ENCODE data around the gene RRP7A.
A peak's percentile ranks its signal among the peaks of the same experiment; 100 is the strongest.
"Not testable (repeated sequence)": the region's sequence is repeated elsewhere in the genome, so short reads cannot be mapped to it uniquely, and the experiment has no call there.

The RRP7A gene

GRCh38 chr22:42536166-42536565 is 16.6 kb upstream of the RRP7A start:
- DNase-seq (ENCODE audit: low read depth): no peak

GRCh38 chr22:42535082-42535731 is 15.6 kb upstream of the RRP7A start:
- DNase-seq (ENCODE audit: low read depth): not testable (repeated sequence)

DNA sequence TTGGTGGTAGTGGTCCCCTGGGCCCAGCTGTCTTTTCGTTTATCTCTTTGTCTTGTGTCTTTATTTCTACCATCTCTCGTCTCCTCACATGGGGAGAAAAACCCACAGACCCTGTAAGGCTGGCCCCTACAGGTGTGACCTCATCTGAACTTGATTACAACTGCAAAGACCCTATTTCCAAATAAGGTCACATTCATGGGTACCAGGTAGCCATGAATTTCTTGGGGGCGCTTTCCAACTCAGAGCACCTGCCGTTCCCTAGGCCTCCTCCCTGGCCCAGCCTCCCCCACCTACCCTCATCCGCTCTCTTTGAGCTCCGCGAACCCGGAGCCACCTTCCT is 14.0 kb upstream of the RRP7A start:
- no peak for DNase-seq (ENCODE audit: low read depth)

DNA sequence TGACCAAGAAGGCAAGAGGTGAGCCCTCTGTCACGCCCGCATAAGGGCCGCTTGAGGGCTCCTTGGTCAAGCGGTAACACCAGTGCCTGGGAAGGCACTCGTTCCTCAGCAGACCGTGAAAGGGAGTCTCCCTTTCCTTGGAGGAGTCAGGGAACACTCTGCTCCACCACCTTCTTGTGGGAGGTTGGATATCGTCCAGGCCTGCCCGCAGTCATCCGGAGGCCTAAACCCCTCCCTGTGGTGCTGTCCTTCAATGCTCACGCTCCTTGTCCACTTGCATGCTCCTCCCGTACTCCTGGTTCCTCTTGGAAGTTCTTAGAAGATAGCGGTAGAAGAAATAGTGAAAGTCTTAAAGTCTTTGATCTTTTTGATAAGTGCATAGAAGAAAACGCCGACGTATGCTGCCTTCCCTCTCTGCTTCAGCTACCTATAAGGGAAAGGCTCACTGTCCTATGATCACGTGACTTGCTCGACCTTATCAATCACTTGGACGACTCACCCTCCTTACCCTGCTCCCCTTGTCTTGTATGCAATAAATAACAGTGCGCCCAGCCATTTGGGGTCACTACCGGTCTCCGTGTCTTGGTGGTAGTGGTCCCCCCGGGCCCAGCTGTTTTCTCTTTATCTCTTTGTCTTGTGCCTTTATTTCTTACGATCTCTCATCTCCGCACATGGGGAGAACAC is 11.9 kb upstream of the RRP7A start:
- DNase-seq (ENCODE audit: low read depth): not testable (repeated sequence)

DNA sequence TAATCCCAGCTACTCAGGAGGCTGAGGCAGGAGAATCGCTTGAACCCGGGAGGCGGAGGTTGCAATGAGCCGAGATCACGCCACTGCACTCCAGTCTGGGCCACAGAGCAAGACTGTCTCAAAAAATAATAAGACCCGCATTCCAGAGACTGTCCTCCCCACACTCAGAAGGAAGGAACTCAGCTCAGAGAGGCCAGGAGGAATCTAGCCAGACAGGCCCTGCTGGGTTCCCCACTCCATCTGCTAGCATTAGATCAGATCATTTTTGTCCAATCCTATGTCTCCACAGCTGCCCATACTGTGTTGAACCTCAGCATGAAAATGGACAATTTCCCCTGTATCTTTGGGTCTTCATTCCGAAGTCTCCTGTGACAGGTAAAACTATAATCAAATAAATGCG is 9.8 kb upstream of the RRP7A start:
- not testable (repeated sequence) for DNase-seq (ENCODE audit: low read depth)

GRCh38 chr22:42528591-42529307 is 9.2 kb upstream of the RRP7A start:
- no peak for DNase-seq (ENCODE audit: low read depth)

GRCh38 chr22:42522546-42522945 is 3.0 kb upstream of the RRP7A start:
- DNase-seq (ENCODE audit: low read depth): no peak

- no peak for DNase-seq (ENCODE audit: low read depth)
These were observed 1.6 kb upstream of the RRP7A start for GRCh38 chr22:42521228-42521546.

DNA sequence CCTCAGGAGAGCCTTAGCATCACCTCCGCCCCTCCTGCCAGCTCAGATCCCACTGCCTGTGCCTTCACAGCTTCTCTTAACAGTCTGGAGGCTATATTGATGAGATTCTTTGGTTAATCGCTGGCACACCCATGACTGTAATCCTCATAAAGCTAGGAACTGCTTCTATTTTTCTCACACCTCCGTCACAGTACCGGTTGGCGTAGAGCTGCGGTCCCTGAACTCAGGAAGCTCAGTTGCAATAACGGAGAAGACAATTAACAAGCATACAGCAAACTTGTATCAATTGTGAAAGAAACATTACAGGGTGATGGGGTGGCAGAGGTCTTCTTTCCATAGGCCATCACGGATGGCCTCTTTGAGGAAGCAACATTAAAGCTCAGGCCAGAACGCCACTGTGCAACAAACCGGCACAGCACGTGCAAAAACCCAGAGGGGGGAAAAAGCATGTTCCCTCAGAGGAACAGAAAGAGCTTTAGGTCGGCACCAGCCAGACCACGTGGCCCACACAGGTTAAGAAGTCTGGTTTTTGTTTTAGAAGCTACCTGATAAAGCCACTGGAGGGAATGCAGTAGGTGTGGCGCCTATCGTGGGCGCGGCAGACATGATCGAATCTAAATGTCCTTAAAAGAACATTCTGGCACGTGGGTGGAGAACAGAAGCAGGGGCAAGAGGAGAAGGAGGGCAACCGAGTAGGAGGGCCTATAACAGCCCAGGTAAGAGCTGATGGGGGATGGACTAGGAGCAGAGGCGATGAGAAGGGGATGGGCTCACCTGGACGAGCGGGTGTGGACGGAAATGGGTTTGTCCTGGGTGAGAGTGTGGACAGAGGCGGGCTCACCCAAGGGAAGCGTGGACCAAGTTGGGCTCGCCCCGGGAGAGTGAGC is 715 bp downstream of the RRP7A start:
- DNase-seq (ENCODE audit: low read depth): not testable (repeated sequence)

DNA sequence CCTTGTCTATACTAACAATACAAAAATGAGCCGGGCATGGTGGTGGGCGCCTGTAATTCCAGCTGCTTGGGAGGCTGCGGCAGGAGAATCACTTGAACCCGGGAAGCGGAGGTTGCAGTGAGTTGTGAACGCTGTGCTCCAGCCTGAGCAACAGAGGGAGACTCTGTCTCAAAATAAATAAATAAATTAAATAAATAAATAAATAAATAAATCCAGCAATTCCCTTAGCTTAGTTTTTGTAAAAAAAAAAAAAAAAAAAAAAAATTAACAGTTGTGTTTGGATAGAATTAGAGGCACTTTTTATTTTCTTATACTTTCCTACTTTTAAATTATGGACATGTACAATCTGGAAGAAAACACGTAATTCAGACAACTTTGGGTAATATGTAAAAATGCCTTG is 2.5 kb downstream of the RRP7A start:
- not testable (repeated sequence) for DNase-seq (ENCODE audit: low read depth)

DNA sequence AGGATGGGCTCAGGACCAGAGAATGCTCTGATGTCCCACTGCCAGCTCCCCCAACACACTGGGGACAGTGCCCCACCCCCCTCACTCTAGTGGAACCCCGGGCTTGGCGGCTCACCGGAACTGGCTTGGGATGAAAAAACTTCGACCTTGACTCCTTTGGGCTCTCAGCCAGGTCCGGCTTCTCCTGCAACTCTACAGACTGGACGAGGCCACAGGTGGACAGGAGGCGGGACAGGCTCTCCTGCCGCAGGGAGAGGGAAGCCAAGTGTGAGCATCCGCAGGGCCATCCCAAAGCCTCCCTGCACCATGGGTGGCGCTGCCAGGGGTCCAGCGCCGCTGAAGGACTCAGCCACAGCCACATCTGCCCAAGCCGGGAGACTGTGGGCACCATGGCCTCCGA is 3.7 kb downstream of the RRP7A start:
- DNase-seq (ENCODE audit: low read depth): no peak

- DNase-seq (ENCODE audit: low read depth): not testable (repeated sequence)
These were observed 4.3 kb downstream of the RRP7A start for GRCh38 chr22:42515304-42515703.

- not testable (repeated sequence) for DNase-seq (ENCODE audit: low read depth)
These were observed 5.3 kb downstream of the RRP7A start for GRCh38 chr22:42514331-42514730.

DNA sequence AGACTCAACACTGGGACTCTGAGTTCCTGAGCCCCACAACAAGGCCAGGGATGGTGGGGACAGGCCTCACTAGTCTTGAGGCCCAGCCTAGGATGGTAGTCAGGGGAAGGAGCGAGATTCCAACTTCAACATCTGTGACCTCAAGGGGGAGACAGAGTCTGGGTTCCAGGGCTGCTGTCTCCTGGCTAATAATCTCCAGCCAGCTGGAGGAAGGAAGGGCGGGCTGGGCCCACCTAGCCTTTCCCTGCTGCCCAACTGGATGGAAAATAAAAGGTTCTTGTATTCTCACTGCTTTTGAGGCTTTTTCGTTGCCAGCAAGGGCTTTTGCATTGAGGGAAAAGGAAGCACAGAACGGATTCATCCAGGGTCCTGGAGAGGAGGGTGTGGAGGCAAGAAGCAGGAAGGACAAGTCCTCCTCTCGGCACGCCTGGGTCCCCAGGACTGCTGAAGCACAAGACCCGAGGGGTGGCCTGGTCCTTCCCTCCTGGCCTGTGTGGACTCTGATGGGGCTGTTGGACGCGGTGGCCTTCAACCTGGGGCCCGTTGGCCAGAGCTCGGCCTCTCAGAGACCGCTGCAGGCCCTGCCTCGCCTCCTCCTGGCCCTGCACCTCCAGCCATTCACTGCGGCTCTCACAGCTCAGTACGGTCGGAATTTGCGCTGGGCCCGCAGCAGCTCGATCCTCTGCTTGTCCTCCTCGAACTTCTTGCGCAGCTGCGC is 7.2 kb downstream of the RRP7A start:
- DNase-seq (ENCODE audit: low read depth): not testable (repeated sequence)

DNA sequence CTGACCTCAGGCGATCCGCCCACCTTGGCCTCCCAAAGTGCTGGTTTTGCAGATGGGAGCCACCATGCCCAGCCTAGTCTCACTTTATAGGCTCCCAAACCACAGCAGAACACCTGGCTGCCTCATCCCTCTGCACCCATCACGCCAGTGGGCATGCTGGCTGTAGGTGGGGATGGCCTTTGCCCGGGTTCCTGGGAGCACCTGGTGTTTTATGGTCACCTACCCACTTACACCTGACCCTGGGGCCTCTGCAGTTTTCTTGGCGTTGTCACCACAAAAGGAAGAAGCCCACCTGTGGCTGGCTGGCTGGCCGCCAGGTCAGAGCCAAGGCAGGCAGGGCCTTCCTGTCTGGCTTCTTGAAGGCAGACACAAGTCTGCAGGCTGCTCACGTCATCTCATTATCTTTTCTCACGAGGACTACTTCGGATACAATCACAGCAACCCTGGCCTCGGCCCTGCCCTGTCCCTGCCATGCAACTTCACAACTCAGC is 8.2 kb downstream of the RRP7A start:
- no peak for DNase-seq (ENCODE audit: low read depth)

DNA sequence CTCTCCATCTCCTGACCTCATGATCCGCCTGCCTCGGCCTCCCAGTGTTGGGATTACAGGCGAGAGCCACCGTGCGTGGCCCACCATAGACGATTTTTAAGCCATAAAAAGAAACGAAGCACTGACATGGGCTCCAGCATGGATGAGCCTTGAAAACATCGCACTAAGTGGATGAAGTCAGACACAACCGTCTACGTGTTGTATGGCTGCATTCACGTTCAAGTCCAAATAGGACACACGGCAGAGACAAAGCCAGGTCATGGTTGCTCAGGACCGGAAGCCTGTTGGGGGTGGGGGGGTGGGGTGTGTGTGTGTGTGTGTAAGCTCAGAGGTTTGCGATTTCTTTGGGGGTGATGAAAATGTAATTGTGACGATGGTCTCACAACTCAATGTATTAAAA is 10.0 kb downstream of the RRP7A start:
- no peak for DNase-seq (ENCODE audit: low read depth)

GRCh38 chr22:42508975-42509364 is 10.6 kb downstream of the RRP7A start:
- DNase-seq (ENCODE audit: low read depth): not testable (repeated sequence)

- DNase-seq (ENCODE audit: low read depth): not testable (repeated sequence)
These were observed 11.1 kb downstream of the RRP7A start for GRCh38 chr22:42508327-42508974.

DNA sequence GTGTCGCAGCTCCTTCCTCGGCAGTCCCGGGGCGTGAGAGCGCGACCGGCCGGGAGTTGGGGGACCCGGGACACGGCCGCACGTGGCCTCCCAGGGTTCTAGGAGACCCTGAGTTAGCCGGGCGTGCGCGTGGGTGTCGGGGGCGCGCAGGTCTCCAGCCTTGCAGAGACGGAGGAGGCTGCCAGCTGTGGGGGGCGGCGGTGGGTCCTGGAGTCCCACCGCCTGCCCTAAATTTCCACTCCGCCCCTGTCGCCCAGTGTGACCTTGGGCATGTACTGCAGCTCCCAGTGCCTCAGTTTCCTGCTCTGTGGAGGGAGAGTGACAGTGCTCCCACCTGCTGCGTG is 18.8 kb downstream of the RRP7A start:
- DNase-seq (ENCODE audit: low read depth): no peak

- DNase-seq (ENCODE audit: low read depth): peak; percentile 78
These were observed 19.3 kb downstream of the RRP7A start for GRCh38 chr22:42500161-42500835.

DNA sequence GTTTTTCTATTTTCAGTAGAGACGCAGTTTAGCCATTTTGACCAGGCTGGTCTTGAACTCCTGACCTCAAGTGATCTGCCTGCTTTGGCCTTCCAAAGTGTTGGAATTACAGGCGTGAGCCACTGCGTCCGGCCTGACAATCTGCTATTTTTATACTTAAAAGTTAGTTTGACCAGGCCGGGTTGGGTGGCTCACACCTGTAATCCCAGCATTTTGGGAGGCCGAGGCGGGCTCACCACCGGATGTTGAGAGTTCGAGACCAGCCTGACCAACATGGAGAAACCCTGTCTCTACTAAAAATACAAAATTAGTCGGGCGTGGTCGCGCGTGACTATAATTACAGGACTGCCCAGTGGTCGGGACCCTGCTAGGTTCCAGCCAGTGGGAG is 19.8 kb downstream of the RRP7A start:
- DNase-seq (ENCODE audit: low read depth): not testable (repeated sequence)

Measured in T follicular helper cell (primary cell).